GM12892 (cell line): Measurements from ENCODE around the gene OXLD1.

Experiments used
- DNase-seq: peaks from one replicate; pipeline ENCODE4 v3.0.0; 2011; ENCODE audit not compliant: insufficient read length
- FAIRE-seq: peaks from 2 replicates; lab custom pipeline; 2011; peaks lifted over from hg19 to GRCh38; lab: Jason Lieb, UNC
- POLR2A ChIP-seq: IDR thresholded peaks from 2 replicates; pipeline ENCODE4 v1.6.1; 2011; ENCODE audit warnings: low read depth, low read length, control low read depth
- POLR2AphosphoS5 ChIP-seq: IDR thresholded peaks from 2 replicates; pipeline ENCODE4 v1.6.1; 2011; ENCODE audit warnings: low read depth, low read length, control low read depth
- TAF1 ChIP-seq: IDR thresholded peaks from 2 replicates; pipeline ENCODE4 v1.6.1; 2011; ENCODE audit warnings: low read depth, mild to moderate bottlenecking, control low read depth, low read length, borderline replicate concordance

OXLD1 gene

DNA sequence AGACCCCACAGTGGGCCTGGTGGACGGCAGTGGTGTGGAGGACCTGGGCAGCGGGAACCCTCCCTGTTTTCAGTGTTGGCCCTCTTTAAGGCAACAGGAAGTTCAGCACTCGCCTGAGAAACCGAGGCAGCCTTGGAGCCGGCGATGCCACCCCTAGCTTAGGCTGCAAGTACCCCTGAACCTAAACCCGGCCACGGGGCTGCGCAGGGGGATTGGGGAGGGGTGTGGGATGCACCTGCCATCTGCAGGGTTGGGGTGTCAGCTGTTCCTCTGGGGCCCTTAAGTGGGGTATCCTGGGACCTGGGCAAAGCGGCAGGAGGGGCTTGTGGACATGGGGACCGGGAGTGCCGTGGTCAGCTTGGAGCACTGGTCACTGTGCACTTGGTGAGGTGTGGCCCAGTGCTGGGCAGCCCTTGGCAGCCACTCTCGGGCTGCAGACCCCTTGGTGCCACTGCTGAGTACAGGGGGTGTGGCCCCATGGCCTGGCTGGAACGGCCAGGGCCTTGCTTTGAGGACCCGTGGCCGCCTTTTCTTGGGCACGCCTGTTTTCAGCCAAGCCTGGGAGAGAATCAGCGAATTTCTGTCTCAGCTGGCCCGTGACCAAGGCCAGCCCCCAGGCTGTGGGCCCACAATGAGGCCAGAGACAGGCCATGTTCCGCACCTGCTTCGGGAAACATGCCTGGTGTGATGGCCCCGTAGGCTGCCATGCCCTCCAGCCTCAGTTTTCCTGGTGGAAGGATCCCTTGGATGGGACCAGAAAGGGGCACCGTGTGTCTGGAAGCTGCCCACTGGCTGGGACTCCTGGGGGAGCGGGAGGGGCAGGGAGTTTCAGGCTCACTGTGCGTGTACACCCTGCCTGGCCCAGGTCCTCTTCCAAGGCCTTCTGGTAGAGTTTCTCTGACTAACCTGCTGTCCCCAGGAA is 41.6 kb upstream of the OXLD1 start:
- DNase-seq (no peak), FAIRE-seq (no peak)
- TF ChIP-seq POLR2A (peak; percentile 26; the same call in 1 of the 2 replicates), TAF1 (no peak), POLR2AphosphoS5 (peak; percentile 75; the same call in 1 of the 2 replicates)

- FAIRE-seq (no peak), DNase-seq (no peak)
Measured at GRCh38 chr17:81706757-81707624, 40.6 kb upstream of the OXLD1 start.

GRCh38 chr17:81706232-81706611 is 39.8 kb upstream of the OXLD1 start:
- DNase-seq (no peak), FAIRE-seq (no peak)
- TF ChIP-seq POLR2AphosphoS5 (no peak), TAF1 (no peak), POLR2A (no peak)

More at GRCh38 chr17:81706757-81707624, 40.6 kb upstream of the OXLD1 start:
- TF ChIP-seq POLR2AphosphoS5 = no peak
- TF ChIP-seq POLR2A = no peak
- TF ChIP-seq TAF1 = no peak

GRCh38 chr17:81705518-81706231 is 39.3 kb upstream of the OXLD1 start:
- FAIRE-seq (no peak), DNase-seq (no peak)
- no peak for TF ChIP-seq POLR2A
- TF ChIP-seq POLR2AphosphoS5 = 0 out of 2 replicates have a peak, but pooled peaks have one; percentile 17

- FAIRE-seq = no peak
- TF ChIP-seq POLR2AphosphoS5 (no peak), TAF1 (no peak), POLR2A (no peak)
- DNase-seq = no peak
Measured at GRCh38 chr17:81703747-81704654, 37.6 kb upstream of the OXLD1 start.

- peak; percentile 99 for DNase-seq
- peak; percentile 75; the same call in 1 of the 2 replicates for TF ChIP-seq TAF1
- peak; percentile 84 for TF ChIP-seq POLR2AphosphoS5
- peak; percentile 97 for TF ChIP-seq POLR2A
- peak; percentile 99 for FAIRE-seq
Measured at GRCh38 chr17:81702934-81703746, 36.7 kb upstream of the OXLD1 start, which contains the start of gene MRPL12. Gene MRPL12 (plus strand): TSS chr17:81703367. CDS start chr17:81703502, 135 bp downstream.

DNA sequence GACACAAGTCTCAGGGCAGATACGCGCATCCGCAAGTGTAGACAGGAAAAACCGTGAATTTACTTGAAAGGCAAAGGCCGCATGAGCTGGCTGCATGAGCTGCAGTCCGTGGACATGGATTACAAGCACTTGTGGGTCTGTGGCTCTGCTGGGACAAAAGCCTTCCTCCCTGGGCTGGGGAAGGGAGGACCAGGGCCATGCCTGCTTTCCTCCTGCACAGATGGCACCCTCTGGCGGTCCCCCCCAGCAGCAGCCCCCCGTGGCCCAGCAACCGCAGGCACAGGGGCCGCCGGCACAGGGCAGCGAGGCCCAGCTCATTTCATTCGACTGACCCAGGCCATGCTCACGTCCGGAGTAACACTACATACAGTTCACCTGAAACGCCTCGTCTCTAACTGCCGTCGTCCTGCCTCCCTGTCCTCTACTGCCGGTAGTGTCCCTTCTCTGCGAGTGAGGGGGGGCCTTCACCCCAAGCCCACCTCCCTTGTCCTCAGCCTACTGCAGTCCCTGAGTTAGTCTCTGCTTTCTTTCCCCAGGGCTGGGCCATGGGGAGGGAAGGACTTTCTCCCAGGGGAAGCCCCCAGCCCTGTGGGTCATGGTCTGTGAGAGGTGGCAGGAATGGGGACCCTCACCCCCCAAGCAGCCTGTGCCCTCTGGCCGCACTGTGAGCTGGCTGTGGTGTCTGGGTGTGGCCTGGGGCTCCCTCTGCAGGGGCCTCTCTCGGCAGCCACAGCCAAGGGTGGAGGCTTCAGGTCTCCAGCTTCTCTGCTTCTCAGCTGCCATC is 35.1 kb upstream of the OXLD1 start:
- DNase-seq (no peak), FAIRE-seq (no peak)
- TF ChIP-seq POLR2A (0 out of 2 replicates have a peak, but pooled peaks have one; percentile 11), TAF1 (no peak), POLR2AphosphoS5 (no peak; the same call in 1 of the 2 replicates)

DNA sequence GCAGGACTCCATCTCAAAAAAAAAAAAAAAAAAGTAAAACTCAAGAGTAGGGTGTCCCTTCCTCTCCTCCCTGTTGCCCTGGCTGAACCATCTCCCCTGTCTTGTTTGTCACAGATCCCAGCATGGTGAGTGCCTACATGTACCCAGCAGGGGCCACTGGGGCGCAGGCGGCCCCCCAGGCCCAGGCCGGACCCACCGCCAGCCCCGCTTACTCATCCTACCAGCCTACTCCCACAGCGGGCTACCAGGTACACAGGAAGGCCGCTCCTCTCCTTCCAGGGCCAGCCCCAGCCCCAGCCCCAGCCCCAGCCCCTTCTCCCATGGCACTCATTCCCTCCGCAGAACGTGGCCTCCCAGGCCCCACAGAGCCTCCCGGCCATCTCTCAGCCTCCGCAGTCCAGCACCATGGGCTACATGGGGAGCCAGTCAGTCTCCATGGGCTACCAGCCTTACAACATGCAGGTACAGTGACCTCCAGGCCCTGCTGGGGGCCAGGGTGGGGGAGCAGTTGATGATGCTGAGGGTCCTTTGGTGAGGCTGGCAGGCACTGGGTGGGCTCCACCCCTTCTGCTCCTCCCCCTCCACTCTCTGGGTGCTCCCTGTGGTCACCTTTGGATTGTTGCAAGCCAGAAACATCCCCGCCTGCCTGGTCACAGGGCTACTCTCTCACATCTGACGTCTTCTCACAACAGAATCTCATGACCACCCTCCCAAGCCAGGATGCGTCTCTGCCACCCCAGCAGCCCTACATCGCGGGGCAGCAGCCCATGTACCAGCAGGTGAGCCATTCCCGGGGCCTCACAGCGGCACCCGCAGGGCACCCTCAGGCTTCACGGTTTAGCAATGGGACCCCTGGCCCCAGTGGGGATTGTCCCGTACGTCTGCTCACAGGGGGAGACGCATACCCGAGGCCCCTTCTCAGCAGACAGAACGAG is 34.2 kb upstream of the OXLD1 start:
- TF ChIP-seq POLR2A (peak; percentile 59; the same call in 1 of the 2 replicates), TAF1 (no peak), POLR2AphosphoS5 (peak; percentile 17; the same call in 1 of the 2 replicates)
- DNase-seq (no peak), FAIRE-seq (no peak)
